ENCODE measurements around the gene ECM2. TPM values are rescaled to one million over a fixed set of nuclear protein-coding genes. Genes with fewer than 3 reads are reported as not detected.

The ECM2 gene
- total and polyA plus RNA-seq, 2 of the 8 experiments (the other 6 are each of a cell fraction or from before 2014, with no cell fraction given), result not detected

- ChIA-PET POLR2A (ENCODE audit: partially characterized antibody) (no interaction called here), CTCF (ENCODE audit: partially characterized antibody) (no interaction called here)
- no peak overlapping the region for H2BK5ac ChIP-seq (ENCODE audit: low read depth, low read length)
- H3K9me3 ChIP-seq (ENCODE audit: insufficient read depth in 2 of 2, low read depth in 1 of 2, low read length in 1 of 2), result no peaks in the 10 kb centered on the region
- FAIRE-seq (no peak), DNase-seq (ENCODE audit: low read depth in 1 of 2, low spot score in 2 of 2) (no peak)
- H4K91ac ChIP-seq (replicated peaks; ENCODE audit: insufficient read length, low read length), result no peak overlapping the region
- H3K14ac ChIP-seq (ENCODE audit: insufficient read length), result no peak overlapping the region
- H2AK5ac ChIP-seq (ENCODE audit: low read depth, low read length), result no peak overlapping the region
- no peak overlapping the region for H2BK12ac ChIP-seq (ENCODE audit: low read depth, low read length)
- no peak overlapping the region for H3K9ac ChIP-seq (replicated peaks in 1 of 4; ENCODE audit: extremely low read depth in 1 of 4, low read depth in 3 of 4, low read length in 3 of 4)
- 84% methylated on average over 2 of the region's 2 CpGs; no CpG with 5 or more reads in 1 of the 2 experiments for WGBS, 2 experiments (ENCODE audit: extremely low coverage in 1 of 2, insufficient coverage in 1 of 2, insufficient read length in 1 of 2, insufficient replicate concordance in 2 of 2, low coverage in 1 of 2, low lambda C conversion rate in 2 of 2, missing lambda C conversion rate in 1 of 2)
- H3K56ac ChIP-seq (replicated peaks; ENCODE audit: insufficient read length, low read depth, low read length), result no peak overlapping the region
- no peaks in the 10 kb centered on the region for H3K27me3 ChIP-seq (replicated peaks in 1 of 4; ENCODE audit: control insufficient read depth in 3 of 4, extremely low read depth in 1 of 4, insufficient read depth in 3 of 4, low read length in 3 of 4)
- no peak overlapping the region for H2BK15ac ChIP-seq (ENCODE audit: low read length)
- H2BK120ac ChIP-seq (replicated peaks; ENCODE audit: low read depth, low read length), result no peak overlapping the region
- H3K4me1 ChIP-seq (replicated peaks in 1 of 4; ENCODE audit: control insufficient read depth in 3 of 4, insufficient read depth in 4 of 4, low read length in 3 of 4), result no peaks in the 10 kb centered on the region
- H3K18ac ChIP-seq (ENCODE audit: extremely low read depth, low read length), result no peak overlapping the region
- no peak overlapping the region for H3K4me2 ChIP-seq (ENCODE audit: insufficient read depth in 1 of 2, low read depth in 2 of 2, low read length in 2 of 2)
- H4K20me1 ChIP-seq (replicated peaks in 1 of 2; ENCODE audit: control insufficient read depth in 1 of 2, insufficient read depth in 2 of 2, low read length in 2 of 2), result no peaks in the 10 kb centered on the region
- H3K36me3 ChIP-seq (ENCODE audit: control insufficient read depth in 2 of 4, insufficient read depth in 4 of 4, low read length in 3 of 4), result no peaks in the 10 kb centered on the region
- no peaks in the 10 kb centered on the region for H3K79me2 ChIP-seq (ENCODE audit: control insufficient read depth in 1 of 2, insufficient read depth in 2 of 2, low read length in 2 of 2)
- H2AFZ ChIP-seq (ENCODE audit: low read length), result no peak overlapping the region
- no peak overlapping the region for H3K23ac ChIP-seq (ENCODE audit: insufficient read length)
- no peak overlapping the region for H4K5ac ChIP-seq (ENCODE audit: insufficient read length, low read depth, low read length)
- H3K27ac ChIP-seq (ENCODE audit: low read depth, low read length), result no peak overlapping the region
- H3K4me3 ChIP-seq (ENCODE audit: extremely low read depth in 1 of 4, insufficient read depth in 2 of 4, low read depth in 3 of 4, low read length in 4 of 4), result no peak overlapping the region
- H3K4ac ChIP-seq (replicated peaks; ENCODE audit: insufficient read length, low read depth, low read length), result no peak overlapping the region
- H4K8ac ChIP-seq (ENCODE audit: extremely low read depth, insufficient read depth, low read length), result no peak overlapping the region
- H3K79me1 ChIP-seq (ENCODE audit: low read depth, low read length), result no peaks in the 10 kb centered on the region
- no peak overlapping the region for H2BK20ac ChIP-seq (ENCODE audit: low read length)
- H3K23me2 ChIP-seq (ENCODE audit: low read depth, low read length), result no peaks in the 10 kb centered on the region
- TF ChIP-seq CHD1 (IDR thresholded peaks at IDR 0.05; ENCODE audit: low read depth, low read length) (no peak), BCL11A (IDR thresholded peaks at IDR 0.05; ENCODE audit: low read depth in 2 of 2, low read length in 2 of 2) (no peak), MAX (IDR thresholded peaks at IDR 0.05) (no peak), CTCF (IDR thresholded peaks at IDR 0.05; ENCODE audit: control extremely low read depth in 1 of 3, insufficient read depth in 1 of 3, low read depth in 1 of 3, low read length in 3 of 3) (no peak)
Observed at GRCh38 chr9:92550765-92551164, 15.0 kb upstream of the ECM2 start.
